Measurements from ENCODE around the gene PGBD5. TPM values are rescaled to one million over a fixed set of nuclear protein-coding genes. Genes with fewer than 3 reads are reported as not detected.

The PGBD5 gene
- polyA plus RNA-seq, 1 of the 3 experiments (the other 2 are of a cell fraction) = 0.15 TPM

DNA sequence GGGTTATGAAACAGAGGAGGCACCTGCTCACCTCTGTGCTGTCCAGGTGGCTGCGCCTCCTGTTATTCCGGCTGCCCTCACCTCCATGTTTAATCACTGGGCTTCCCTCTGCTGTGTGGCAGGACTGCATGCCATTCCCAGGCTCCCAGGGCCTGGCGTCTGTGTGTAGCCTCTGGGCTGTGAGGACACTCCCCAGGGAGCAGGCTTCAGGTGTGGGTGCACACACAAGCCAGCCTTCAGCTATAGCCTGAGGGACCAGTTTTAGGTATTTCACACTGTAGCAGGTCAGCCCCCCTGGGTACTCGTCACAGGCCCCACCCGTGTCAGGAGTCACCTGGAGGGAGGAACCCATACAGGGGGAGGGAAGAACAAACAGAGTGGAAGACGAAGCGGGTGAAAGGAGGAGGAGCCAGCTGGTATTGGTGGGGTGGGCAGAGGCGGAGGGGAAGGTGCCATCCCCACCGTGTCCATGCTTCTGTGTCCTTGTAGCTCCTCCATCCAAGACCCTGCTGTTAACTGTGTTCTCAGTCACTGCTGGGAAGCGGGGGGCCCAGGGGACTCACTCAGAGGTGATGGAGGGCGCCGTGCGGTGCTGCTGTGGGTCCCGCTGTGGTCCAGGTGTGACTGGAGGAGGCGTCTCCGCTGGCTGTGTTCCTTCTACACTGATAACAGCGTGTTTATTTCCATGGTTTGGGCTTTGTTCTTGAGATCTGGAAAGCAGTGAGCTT, 158.6 kb downstream of the PGBD5 start:
- DNase-seq = no peak
- no peaks in the 10 kb centered on the region for H4K20me1 ChIP-seq (ENCODE audit: insufficient read depth)
- ChIA-PET CTCF (interaction anchor here (0.8 to 1.8 kb wide), 6 partner anchors 16 to 606 kb away, joined by 3 to 8 read pairs (median 4); no protein-coding TSS in a partner anchor), POLR2A (no interaction called here)
- no peaks in the 10 kb centered on the region for H3K79me2 ChIP-seq (ENCODE audit: insufficient read depth)
- H3K27ac ChIP-seq (ENCODE audit: low read depth in 2 of 2, low read length in 1 of 2) = peak overlapping the region in 1 of 2 experiments; percentile 11; a peak in 1 of 4 replicates
- no peaks in the 10 kb centered on the region for H3K9me2 ChIP-seq
- H3K9ac ChIP-seq = no peak overlapping the region
- no peaks in the 10 kb centered on the region for H3K9me3 ChIP-seq
- no peak overlapping the region for H2AFZ ChIP-seq (ENCODE audit: low read depth)
- H3K4me2 ChIP-seq = no peak overlapping the region
- peaks cover 9 to 43% of the 10 kb centered on the region in 2 experiments; a peak in 3 of 4 replicates for H3K4me1 ChIP-seq (ENCODE audit: control insufficient read depth in 1 of 2, insufficient read depth in 2 of 2, low read depth in 1 of 2, low read length in 1 of 2)
- TF ChIP-seq FOSL2 (IDR thresholded peaks at IDR 0.05; ENCODE audit: borderline replicate concordance, low read depth) (no peak), SMC3 (IDR thresholded peaks at IDR 0.05; ENCODE audit: low read depth, low read length) (no peak), YY1 (IDR thresholded peaks at IDR 0.05; ENCODE audit: low read depth) (no peak), SIN3A (IDR thresholded peaks at IDR 0.05; ENCODE audit: borderline replicate concordance, low read depth, low read length) (no peak)
- TF ChIP-seq, protein P1, sequence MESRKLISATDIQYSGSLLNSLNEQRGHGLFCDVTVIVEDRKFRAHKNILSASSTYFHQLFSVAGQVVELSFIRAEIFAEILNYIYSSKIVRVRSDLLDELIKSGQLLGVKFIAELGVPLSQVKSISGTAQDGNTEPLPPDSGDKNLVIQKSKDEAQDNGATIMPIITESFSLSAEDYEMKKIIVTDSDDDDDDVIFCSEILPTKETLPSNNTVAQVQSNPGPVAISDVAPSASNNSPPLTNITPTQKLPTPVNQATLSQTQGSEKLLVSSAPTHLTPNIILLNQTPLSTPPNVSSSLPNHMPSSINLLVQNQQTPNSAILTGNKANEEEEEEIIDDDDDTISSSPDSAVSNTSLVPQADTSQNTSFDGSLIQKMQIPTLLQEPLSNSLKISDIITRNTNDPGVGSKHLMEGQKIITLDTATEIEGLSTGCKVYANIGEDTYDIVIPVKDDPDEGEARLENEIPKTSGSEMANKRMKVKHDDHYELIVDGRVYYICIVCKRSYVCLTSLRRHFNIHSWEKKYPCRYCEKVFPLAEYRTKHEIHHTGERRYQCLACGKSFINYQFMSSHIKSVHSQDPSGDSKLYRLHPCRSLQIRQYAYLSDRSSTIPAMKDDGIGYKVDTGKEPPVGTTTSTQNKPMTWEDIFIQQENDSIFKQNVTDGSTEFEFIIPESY (IDR thresholded peaks at IDR 0.05; ENCODE audit: borderline replicate concordance, low read depth) = no peak
- peaks cover 0 to 41% of the 10 kb centered on the region in 2 experiments for H3K36me3 ChIP-seq (replicated peaks in 1 of 2; ENCODE audit: control insufficient read depth in 1 of 2, insufficient read depth in 2 of 2, low read length in 1 of 2)
- no peaks in the 10 kb centered on the region for H3F3A ChIP-seq (replicated peaks; ENCODE audit: insufficient read depth)
- WGBS (ENCODE audit: low lambda C conversion rate) = 94% methylated on average over 17 of the region's 17 CpGs
- H3K4me3 ChIP-seq (ENCODE audit: low read depth in 2 of 2, low read length in 1 of 2) = no peak overlapping the region
- no peaks in the 10 kb centered on the region for H3K27me3 ChIP-seq (ENCODE audit: insufficient read depth)

DNA sequence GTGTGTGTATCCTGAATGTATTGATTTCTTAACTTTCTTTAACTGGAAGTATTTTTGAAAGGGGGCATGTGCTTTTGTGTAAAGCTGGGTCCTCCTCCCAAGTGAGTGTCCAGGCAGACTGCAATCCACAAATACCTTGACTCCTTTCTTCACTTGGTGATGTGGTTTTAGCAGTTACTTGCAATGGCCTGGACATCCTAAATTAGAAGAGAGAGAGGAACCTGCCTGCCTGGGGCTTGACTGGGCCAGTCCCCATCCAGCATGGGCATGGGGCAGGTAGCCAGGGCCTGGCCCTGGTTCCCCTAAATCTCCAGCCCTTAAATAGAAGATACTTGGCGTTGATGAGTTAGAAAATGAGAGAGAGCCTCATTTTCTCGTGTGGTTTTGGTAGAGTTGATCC, 159.7 kb downstream of the PGBD5 start:
- H3K9me3 ChIP-seq = no peaks in the 10 kb centered on the region
- TF ChIP-seq NRF1 (IDR thresholded peaks at IDR 0.05; ENCODE audit: low read depth, low read length) = no peak
- no peak for TF ChIP-seq IRF3 (IDR thresholded peaks at IDR 0.05; ENCODE audit: low read depth, low read length)
- TF ChIP-seq TEAD4 (IDR thresholded peaks at IDR 0.05; ENCODE audit: borderline replicate concordance, insufficient read depth) = no peak
- TF ChIP-seq RFX5 (IDR thresholded peaks at IDR 0.05; ENCODE audit: low read length) = no peak
- TF ChIP-seq GATA2 (CRISPR knock-in tag; IDR thresholded peaks at IDR 0.05) = no peak
- TF ChIP-seq, protein P2, sequence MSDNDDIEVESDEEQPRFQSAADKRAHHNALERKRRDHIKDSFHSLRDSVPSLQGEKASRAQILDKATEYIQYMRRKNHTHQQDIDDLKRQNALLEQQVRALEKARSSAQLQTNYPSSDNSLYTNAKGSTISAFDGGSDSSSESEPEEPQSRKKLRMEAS (IDR thresholded peaks at IDR 0.05; ENCODE audit: low read depth) = no peak
- TF ChIP-seq NFIC (IDR thresholded peaks at IDR 0.05; ENCODE audit: borderline replicate concordance) = no peak
- no peaks in the 10 kb centered on the region for H3F3A ChIP-seq (replicated peaks; ENCODE audit: insufficient read depth)
- H3K4me3 ChIP-seq (ENCODE audit: low read depth in 2 of 2, low read length in 1 of 2) = no peak overlapping the region
- H3K4me2 ChIP-seq = no peak overlapping the region
- WGBS (ENCODE audit: low lambda C conversion rate) = 56% methylated on average over 2 of the region's 2 CpGs
- no peak overlapping the region for H3K27ac ChIP-seq (ENCODE audit: low read depth in 2 of 2, low read length in 1 of 2)
- H3K4me1 ChIP-seq (ENCODE audit: control insufficient read depth in 1 of 2, insufficient read depth in 2 of 2, low read depth in 1 of 2, low read length in 1 of 2) = peaks cover 9 to 35% of the 10 kb centered on the region in 2 experiments; a peak in 3 of 4 replicates
- no peaks in the 10 kb centered on the region for H3K79me2 ChIP-seq (ENCODE audit: insufficient read depth)
- DNase-seq = no peak
- H3K9me2 ChIP-seq = no peaks in the 10 kb centered on the region
- H2AFZ ChIP-seq (ENCODE audit: low read depth) = no peak overlapping the region
- H3K27me3 ChIP-seq (ENCODE audit: insufficient read depth) = no peaks in the 10 kb centered on the region
- no peak overlapping the region for H3K9ac ChIP-seq
- no peaks in the 10 kb centered on the region for H4K20me1 ChIP-seq (ENCODE audit: insufficient read depth)
- peaks cover 1 to 45% of the 10 kb centered on the region in 2 experiments for H3K36me3 ChIP-seq (replicated peaks in 1 of 2; ENCODE audit: control insufficient read depth in 1 of 2, insufficient read depth in 2 of 2, low read length in 1 of 2)
- ChIA-PET POLR2A (no interaction called here), CTCF (interaction anchor here (1.1 to 1.8 kb wide), 3 partner anchors 22 to 605 kb away, joined by 4 to 5 read pairs (median 5); no protein-coding TSS in a partner anchor)

All from SK-N-SH (cell line).